Medulla oblongata (tissue), 1 donor: ENCODE data around the gene TKT.
A peak's percentile ranks its signal among the peaks of the same experiment; 100 is the strongest.

Experiments used
- DNase-seq: peaks from one replicate; pipeline ENCODE4 v3.0.0-alpha.2; 2015; ENCODE audit errors: extremely low spot score

TKT gene

DNA sequence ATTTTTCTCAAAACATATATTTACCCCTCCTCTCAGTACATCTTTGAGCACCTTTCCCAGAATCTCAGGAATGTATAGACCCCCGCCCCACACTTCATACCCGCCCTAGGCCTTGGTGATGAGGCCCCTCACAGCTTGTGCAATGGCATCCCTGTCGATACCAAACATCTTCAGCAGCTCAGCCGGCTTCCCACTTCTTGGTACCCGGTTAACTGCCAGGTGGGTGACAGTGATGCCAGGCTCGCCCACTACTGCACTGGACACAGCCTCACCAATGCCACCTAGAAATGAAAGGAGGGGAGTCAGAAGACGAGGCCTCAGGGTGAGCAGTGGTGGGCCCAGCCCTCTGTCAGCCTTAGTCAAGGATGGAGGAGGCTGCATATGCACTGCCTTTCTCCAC, 30.2 kb downstream of the TKT start:
- no peak for DNase-seq

DNA sequence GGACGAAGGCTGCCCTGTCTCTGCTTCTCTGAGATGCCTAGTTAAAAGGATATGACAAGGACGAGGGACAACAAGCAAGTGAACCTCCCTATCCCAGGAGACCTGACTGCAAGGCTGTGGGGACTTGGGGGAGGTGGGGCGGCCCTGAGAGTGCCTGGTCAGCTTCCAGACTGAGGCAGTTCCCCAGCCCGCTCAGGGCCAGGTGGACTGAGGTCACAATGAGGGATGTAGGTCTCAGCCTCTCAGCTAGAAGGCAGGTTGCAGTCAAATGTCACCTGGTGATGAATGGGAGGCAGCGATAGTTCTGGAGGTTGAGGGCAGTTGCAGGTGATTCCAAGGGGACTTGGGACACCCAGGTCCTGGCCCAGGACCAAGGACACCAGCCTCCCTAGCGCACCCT, 30.6 kb downstream of the TKT start:
- no peak for DNase-seq

DNA sequence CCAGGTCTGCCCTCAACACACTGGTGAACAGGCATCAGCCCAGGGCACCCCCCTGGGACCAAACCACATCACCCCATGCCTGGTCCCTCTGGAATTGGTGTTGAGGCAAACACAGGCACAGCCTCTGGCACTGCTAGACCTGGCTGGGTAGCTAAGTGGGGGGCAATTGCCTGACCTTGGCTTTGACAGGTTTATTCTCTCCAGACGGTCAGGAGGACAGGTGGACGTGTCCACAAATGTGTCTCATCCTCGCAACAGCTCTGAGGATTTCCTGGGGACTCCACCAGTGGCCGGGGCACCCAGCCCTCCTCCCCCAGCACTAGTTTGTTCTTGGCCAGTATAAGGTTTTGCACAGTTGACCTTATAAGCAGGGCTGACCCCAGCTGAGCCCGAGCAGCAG, 31.3 kb downstream of the TKT start:
- no peak for DNase-seq

DNA sequence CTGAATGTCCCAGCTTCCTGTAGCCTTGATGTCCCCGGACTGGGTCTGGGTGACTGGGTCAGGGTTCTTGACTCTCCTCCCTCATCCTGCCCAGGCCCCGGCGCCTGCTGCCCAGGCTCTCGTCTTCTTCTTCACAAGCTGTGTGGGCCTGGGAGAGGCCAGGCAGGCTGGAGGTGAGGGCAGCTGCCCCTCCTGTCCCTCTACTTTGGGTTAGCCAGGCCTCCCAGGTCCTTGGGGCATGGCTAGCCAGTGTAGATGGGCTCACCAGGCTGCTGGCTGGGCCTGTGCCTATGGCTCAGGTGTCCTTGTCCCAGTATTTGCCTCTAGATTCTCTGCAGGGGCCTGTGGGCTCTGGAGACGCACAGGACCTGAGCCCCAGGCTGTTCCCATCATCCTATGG, 31.8 kb downstream of the TKT start:
- no peak for DNase-seq

DNA sequence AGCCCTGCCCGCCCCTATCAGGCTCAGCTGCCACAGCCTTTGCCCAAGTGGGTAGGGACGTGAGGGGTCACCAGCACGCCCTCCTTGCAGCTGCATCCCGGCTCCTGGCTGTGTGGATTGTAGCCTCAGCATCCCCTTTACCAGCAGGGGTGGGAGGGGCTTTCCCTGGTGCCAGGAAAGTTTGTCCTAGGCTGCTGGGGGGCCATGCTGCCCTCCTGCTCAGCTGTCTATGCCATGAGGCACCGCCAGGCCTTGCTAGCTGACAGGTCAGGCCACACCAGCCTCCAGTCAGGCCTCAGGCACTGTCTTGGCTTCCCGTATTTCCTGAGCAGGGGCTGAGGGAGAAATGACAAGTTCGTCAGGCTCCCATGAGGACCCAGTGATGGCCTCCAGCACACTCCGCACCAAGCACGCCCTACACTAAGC, 32.3 kb downstream of the TKT start:
- DNase-seq, result no peak

DNA sequence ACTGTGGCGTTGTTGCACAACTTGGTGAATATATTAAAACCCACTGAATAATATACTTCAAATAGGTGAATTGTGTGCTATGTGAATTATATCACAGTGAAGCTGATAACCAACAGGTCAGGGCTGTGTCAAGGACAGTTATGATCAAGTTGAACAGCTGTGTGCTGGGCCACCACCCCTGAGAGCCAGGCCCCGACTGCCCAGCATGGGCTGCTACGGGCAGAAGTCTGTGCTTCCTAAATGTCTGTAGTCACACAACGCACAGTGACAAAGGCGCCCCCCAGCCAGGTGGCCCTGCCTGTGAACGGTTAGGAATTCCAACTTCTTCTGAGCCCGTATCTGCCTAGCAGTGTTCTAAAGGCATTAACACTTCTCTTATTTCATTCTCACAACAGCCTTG, 32.8 kb downstream of the TKT start:
- no peak for DNase-seq

DNA sequence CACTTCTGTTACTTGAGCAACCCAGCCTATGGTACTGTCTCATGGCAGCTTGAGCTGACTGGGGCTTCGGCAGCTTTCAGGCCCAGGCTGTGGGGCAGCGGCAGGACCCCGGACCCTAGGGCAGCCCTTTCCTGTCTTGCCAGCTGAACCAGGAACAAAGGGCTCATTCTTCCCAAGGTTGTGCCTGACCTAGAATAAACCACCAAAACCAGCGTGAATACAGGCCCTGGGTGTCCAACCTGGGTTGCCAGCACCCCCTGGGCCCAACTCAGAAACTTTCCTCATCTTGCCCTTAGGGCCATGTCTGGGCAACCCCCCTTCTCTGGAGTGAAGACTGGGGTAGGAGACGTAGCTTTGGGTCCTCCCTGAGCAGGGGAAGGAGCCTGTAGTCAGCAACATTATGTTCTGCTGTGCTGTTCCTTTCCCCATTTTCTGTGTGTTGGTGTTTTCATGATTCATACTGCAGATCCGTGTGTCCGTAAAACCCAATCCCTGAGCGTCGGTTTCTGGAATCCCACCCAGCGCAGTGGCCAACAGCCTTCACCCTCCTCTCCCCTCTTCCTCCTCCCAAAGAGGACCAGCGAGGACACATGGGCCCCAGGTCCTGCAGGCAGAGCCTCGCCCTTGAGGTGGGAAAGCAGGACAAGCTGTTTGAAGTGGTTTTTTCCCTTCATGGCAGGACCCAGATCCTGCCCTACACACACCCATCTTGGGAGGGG, 33.5 kb downstream of the TKT start:
- no peak for DNase-seq

DNA sequence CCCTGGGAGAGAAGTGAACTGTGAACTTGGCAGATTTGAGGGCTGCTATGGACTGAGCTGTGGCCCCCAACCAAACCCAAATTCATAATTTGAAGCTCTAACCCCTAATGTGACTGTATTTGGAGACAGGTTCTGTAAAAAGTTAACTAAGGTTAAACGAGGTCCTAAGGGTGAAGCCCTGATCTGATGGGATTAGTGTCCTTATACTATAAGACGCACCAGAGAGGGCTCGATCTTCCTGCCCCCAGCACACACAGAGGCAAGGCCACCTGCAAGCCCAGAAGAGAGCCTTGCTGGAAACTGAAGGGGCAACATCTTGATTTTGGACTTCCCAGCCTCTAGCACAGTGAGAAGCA, 34.0 kb downstream of the TKT start:
- no peak for DNase-seq

DNA sequence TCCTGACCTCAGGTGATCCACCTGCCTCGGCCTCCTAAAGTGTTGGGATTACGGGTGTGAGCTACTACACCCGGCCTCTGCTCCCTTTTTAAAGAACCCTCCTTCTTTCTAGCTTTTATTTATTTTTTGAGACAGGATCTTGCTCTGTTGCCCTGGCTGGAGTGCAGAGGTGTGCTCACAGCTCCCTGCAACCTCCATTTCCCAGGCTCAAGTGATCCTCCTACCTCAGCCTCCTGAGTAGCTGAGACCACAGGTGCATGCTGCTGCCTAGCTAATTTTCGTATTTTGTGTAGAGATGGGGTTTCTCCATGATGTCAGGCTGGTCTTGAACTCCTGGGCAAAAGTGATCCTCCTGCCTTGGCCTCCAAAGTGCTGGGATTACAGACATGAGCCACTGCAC, 34.5 kb downstream of the TKT start:
- no peak for DNase-seq

DNA sequence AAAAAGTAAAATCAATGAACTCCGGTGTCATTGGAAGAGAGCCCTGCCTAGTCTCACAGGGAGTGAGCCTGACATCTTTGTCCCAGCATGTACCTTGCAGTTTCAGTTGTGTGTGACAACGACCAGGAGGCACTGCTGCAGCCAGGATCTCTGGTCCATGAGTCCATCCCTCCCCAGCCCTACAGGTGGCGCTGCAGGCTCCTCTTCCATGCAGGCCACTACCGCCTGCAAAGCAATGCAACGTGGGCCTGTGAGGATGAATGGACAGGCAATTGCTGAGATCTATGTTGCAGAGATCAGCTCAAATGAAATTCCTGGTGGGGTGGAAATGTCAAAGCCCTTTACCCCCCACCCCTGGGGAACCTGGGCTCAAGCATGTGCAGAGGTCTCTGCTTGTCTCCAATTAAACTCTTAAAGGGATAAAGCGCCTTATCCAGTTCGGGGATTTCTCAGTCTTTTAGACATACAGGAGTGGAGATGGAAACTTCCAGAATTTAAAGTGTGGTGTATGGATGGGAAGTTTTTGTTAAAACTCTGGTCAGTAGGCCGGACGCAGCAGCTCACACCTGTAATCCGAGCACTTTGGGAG, 35.8 kb downstream of the TKT start:
- DNase-seq, result peak; percentile 92

DNA sequence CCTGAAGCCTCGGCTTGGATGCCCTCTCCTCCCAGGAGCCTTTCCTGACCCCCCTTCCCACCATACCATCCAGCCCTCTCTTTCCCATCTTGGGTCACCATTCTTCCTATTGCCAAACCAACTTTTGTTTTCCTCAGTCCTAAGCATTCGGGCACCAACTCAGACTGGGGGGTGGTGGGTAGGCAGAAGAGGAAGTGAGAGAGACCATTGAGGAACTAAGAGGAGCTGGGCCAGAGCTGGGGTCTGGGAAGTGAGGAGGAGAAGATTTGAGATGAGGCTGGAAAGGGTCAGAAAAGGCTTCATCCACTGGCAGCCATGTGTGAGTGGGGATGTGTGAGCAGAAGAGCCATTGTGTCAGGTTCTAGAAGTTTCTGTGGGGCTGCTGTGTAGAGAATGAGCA, 37.7 kb downstream of the TKT start:
- peak; percentile 52 for DNase-seq

DNA sequence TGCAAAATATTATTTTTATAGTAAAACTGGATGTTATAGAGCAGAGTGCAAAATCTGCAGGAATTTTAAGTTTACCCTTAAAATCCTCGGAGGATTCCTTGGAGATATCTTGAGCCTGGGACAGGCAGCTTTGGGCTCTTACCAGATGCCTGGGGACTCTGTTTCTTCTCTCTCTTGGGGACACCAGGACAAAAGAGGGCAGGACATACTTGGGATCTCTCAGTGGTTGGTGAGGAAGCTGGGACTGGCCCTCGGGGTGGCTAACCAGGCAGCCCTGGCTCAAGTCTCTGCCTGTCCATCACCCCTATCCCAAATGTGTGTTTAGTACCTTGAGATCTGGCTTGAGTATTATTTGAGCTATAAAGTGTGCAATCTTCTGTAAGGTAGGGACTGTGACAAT, 38.6 kb downstream of the TKT start:
- no peak for DNase-seq

DNA sequence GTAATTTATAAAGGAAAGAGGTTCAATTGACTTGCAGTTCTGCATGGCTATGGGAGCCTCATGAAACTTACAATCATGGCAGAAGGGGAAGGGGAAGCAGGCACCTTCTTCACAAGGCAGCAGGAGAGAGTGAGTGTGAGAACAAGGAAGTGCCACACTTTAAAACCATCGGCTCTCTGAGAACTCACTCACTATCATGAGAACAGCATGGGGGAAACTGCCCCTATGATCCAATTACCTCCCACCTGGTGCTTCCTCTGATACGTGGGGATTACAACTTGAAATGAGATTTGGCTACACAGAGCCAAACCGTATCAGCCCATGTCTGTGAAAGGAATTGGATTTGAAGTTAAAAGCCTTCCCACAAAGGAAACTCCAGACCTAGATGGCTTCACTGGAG, 39.1 kb downstream of the TKT start:
- DNase-seq, result no peak

DNA sequence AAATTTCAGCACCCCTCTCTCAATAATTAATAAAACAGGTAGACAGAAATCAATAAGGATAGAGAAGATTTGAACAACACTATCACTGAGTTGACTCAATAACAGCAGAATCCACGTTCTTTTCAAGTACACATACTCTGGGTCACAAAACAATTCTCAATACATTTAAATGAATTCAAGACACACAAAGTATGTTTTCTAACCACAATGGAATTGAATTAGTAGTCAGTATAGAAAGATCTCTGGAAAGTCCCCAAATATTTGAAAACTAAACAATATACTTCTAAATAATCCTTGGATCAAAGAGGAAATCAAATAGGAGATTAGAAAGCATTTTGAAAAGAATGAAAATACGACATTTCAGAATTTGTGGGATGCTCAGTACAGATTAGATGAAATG, 40.0 kb downstream of the TKT start:
- no peak for DNase-seq

DNA sequence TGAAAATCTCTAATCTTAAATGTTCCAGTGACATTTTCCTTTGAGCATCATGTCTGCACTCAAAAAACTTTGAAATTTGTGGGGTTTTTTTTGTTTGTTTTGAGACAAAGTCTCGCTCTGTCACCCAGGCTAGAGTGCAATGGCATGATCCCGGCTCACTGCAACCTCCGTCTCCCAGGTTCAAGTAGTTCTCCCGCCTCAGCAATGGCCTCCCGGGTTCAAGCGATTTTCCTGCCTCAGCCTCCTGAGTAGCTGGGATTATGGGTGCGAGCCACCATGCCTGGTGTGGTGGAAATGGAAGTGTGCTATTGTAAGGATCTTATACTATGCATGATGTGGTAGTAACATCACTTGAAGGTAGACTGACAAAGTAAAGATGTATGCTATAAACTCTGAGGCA, 42.5 kb downstream of the TKT start:
- no peak for DNase-seq

DNA sequence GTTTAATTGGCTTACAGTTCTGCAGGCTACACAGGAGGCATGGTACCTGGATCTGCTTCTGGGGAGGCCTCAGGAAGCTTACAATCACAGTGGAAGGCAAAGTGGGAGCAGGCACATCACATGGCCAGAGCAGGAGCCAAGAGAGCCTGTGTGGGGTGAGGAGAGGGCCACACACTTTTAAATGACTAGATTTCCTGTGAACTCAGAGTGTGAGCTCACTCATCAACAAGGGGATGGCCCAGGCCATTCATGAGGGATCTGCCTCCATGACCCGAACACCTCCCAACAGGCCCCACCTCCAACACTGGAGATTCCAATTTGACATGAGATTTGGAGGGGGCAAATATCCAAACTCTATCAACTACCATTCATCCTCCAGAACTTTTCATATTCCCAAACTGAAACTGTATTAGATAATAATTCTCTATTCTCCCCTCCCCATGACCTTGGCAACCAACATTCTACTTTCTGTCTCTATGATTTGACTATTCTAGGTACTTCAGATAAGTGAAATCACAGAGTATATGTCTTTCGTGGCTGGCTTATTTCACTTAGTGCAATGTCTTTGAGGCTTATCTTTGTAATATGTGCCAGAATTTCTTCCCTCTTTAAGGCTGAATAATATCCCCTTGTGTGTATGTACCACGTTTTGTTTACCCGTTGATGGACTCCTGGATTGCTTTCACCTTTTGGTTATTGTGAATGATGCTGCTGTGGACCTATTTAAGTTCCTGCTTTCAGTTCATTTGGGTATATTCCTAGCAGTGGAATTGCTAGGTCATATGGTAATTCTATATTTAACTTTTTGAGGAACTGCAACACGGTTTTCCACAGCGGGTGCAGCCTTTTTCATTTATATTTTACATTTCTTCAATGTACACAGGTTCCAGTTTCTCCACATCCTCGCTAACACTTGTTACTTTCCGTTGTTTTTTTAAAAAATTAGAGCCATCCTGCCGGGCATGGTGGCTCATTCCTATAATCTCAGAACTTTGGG, 43.8 kb downstream of the TKT start:
- peak; percentile 30 for DNase-seq

DNA sequence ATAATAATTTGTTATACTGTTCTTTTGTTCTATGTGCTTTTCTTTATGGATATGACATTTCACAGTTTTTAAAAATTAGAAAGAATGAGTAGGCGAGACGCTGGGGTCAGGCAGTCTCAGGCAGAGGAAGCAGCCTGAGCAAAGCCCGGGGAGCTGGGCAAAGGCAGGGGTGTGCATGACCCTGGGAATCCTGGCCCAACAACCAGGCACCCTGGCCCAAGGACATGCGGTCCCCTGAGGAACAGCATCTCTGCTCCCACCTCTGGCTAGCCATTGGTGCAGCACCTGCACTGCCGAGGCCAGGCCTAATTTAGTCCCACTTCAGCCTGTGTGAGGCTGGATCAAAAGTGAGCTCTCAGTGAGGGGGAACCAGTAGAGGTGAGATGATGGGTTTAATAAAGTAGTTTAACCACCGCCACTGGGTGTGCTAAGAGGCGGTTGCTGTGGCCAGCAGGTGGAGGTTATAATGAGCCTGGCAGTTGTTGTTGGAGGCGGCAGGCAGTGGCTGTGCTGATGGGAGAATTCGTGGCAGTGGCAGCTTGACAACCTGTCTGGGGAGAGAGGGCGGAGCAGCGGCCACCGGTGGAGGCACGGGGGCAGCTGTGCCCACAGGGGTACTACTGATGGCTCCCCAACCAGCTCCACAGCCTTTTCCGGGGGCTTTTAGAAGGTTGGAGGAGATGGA, 53.3 kb downstream of the TKT start:
- DNase-seq, result no peak

DNA sequence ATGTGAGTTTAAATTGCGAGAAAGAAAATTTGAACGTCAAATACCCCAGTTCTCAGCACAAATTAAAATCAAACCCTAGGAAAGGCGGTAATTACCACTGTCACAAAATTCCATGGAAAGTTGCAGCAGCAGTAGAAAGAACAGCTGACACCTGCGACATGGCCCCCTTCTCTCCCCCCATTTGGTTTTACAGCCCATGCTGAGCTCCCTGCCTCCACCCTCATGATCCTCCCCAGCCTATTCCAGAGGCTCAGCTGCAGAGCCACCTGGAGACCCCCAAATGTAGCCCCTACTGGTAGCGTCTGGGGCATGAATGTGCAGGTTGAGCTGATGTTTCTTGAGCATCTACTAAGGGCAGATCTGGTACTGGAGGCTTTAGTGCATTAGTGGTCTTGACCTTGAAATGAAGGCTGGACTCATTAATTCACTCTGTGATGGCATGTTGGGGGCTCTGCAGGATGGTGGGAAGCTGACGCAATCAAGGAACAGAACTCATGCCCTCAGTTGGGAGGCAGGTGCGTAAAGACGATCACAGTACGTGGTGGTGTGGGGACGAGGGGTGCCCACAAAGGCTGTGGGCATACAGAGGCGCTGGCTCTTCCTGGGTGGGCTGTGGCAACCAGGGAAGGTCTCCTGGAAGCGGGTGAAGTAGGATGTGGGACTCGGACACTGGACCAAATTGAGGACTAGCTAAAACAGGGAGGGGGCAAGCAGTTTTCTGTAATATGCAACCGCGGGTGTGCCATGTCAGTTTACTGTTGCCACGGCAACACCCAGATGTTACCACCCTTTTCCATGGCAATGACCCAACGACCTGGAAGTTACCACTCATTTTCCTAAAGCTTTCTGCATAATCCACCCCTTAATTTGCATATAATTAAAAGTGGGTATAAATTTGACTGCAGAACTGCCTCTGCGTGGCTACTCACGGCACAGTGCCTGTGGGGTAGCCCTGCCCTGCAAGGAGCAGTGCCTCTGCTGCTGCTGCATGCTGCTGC, 55.0 kb downstream of the TKT start:
- DNase-seq, result no peak

DNA sequence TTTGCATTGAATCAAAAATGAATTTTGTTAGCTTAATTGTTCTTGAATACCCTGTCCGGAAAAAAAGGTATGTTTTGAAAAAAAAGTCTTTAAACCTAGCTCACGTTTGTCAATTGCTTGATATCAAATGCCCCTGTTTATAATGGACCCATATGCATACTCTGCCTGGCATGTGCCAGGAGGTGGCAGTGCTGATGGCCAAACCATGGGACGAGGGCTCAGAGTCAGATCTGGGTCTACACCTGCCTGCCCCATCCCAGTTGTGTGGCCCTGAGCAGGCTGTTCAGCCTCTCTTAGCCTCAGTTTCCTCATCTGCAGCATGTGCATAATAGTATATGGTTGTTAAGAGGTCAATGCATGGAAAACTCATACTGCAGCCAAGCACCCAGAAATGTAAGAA, 56.0 kb downstream of the TKT start:
- DNase-seq, result no peak

DNA sequence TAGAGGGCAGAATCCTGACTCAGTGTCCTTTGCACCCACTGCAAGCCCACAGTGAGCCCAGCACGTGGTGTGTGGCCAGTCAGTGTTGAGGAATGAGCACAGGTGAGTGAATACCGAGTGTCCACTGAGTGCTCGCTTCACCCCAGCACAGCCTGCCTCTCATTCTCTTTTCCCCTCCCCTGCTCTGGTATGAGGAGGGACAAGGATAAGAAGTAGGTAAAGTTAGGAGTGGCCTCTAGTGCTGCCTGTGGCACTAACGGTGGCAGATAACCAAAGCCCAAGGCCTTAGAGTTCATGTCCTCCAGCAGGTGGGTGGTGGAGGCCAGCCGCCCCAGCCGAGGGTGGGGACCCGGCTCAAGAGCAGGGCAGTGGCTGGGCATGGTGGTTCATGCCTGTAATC, 56.8 kb downstream of the TKT start:
- DNase-seq, result no peak
